Measurements from ENCODE around the gene SARS2.
A peak's percentile ranks its signal among the peaks of the same experiment; 100 is the strongest.

The SARS2 gene

GRCh38 chr19:38929929-38930775 lies at the start of gene SARS2:
SARS2 (minus strand) TSS chr19:38930763; CDS start chr19:38930736, 27 bp downstream.
- Histone ChIP-seq H3K4me3 (ENCODE audit: low read length in 2 of 2) (peak within 1 kb of the TSS; percentile 98 to 100), H3K27me3 (ENCODE audit: control insufficient read depth in 1 of 2, insufficient read depth in 2 of 2, low read length in 2 of 2) (no peaks in the 10 kb centered on the region), H3K36me3 (ENCODE audit: control insufficient read depth in 2 of 2, insufficient read depth in 2 of 2, low read length in 2 of 2) (peaks cover 7 to 14% of the 10 kb centered on the region in 2 donors), H3K27ac (ENCODE audit: low read length) (peak within 1 kb of the TSS; percentile 79), H3K9me3 (ENCODE audit: control insufficient read depth in 2 of 2, low read length in 2 of 2) (no peaks in the 10 kb centered on the region), H3K9ac (ENCODE audit: low read length in 2 of 2) (peak within 1 kb of the TSS; percentile 93 to 97), H3K4me1 (ENCODE audit: control insufficient read depth, insufficient read depth, low read length) (peaks cover 12% of the 10 kb centered on the region)

DNA sequence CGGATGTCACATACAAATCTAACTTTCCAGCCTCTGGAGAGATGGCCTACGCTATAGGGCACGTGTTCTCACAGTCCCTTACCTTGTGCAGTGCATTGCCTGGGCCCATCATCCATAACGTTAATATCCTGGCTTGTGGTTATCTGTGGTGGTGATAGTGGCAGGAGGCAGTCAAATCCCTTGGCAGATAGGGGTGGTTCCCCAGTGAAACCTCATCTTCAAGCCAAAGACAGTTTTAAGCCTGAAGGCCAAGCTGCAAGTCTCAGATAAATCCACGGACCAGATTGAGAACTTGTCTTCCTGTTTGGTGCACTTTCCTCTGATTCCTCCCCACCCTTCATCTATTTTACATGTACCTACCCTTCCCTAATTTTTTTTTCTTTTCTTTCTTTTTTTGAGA lies 49.2 kb upstream of the SARS2 start:
- Histone ChIP-seq H3K36me3 (ENCODE audit: control insufficient read depth in 2 of 2, insufficient read depth in 2 of 2, low read length in 2 of 2) (no peaks in the 10 kb centered on the region), H3K27ac (ENCODE audit: low read length) (no peak overlapping the region), H3K9ac (ENCODE audit: low read length in 2 of 2) (no peak overlapping the region), H3K27me3 (ENCODE audit: control insufficient read depth in 1 of 2, insufficient read depth in 2 of 2, low read length in 2 of 2) (no peaks in the 10 kb centered on the region), H3K9me3 (ENCODE audit: control insufficient read depth in 2 of 2, low read length in 2 of 2) (no peaks in the 10 kb centered on the region), H3K4me1 (ENCODE audit: control insufficient read depth, insufficient read depth, low read length) (peaks cover 11% of the 10 kb centered on the region), H3K4me3 (ENCODE audit: low read length in 2 of 2) (no peak overlapping the region)

- no peak overlapping the region for H3K27ac ChIP-seq (ENCODE audit: low read length)
- no peaks in the 10 kb centered on the region for H3K36me3 ChIP-seq (ENCODE audit: control insufficient read depth in 2 of 2, insufficient read depth in 2 of 2, low read length in 2 of 2)
- peaks cover 11% of the 10 kb centered on the region for H3K4me1 ChIP-seq (ENCODE audit: control insufficient read depth, insufficient read depth, low read length)
- H3K27me3 ChIP-seq (ENCODE audit: control insufficient read depth in 1 of 2, insufficient read depth in 2 of 2, low read length in 2 of 2) = no peaks in the 10 kb centered on the region
- no peak overlapping the region for H3K4me3 ChIP-seq (ENCODE audit: low read length in 2 of 2)
- no peak overlapping the region for H3K9ac ChIP-seq (ENCODE audit: low read length in 2 of 2)
- no peaks in the 10 kb centered on the region for H3K9me3 ChIP-seq (ENCODE audit: control insufficient read depth in 2 of 2, low read length in 2 of 2)
Observed at GRCh38 chr19:38978326-38978689, 47.7 kb upstream of the SARS2 start.

DNA sequence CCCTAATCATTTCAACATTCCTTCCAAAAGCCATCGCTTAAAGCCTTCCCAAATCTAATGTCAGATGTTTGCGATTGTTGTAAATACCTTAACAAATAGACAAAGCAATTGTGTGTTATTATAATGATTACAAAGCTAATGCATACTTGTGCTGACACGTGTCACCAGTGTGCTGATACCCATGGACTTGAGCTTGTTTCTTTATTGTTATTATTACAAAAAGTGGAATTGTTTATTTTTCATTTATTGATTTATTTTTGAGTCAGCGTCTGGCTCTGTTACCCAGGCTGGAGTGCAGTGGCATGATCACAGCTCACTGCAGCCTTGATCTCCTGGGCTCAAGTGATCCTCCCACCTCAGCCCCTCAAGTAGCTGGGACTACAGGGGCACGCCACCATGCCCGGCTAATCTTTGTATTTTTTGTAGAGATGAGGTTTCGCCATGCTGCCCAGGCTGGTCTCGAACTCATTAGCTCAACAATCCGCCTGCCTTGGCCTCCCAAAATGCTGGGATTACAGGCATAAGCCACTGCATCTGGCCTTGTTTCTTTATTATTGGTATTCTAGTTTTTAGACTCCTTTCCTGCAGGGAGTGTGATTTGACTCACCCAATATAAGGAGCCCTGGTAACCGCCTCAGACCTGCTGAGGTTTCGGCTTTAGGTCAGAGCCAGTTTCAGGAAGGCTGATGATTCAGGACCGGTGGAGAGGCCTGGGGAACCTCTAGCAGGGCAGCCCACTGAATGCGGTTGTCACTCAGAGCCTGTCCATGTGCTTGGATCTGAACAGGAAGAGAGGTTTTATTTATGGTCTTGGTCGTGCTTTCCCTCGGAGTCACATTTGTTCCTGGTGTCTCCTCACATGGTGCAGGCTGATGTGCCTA lies 47.1 kb upstream of the SARS2 start:
- Histone ChIP-seq H3K9ac (ENCODE audit: low read length in 2 of 2) (no peak overlapping the region), H3K4me3 (ENCODE audit: low read length in 2 of 2) (no peak overlapping the region), H3K36me3 (ENCODE audit: control insufficient read depth in 2 of 2, insufficient read depth in 2 of 2, low read length in 2 of 2) (no peaks in the 10 kb centered on the region), H3K27me3 (ENCODE audit: control insufficient read depth in 1 of 2, insufficient read depth in 2 of 2, low read length in 2 of 2) (no peaks in the 10 kb centered on the region), H3K9me3 (ENCODE audit: control insufficient read depth in 2 of 2, low read length in 2 of 2) (no peaks in the 10 kb centered on the region), H3K27ac (ENCODE audit: low read length) (no peak overlapping the region), H3K4me1 (ENCODE audit: control insufficient read depth, insufficient read depth, low read length) (peaks cover 11% of the 10 kb centered on the region)

- peak overlapping the region; percentile 89 for H3K27ac ChIP-seq (ENCODE audit: low read length)
Observed at GRCh38 chr19:38975861-38976271, 45.3 kb upstream of the SARS2 start.

DNA sequence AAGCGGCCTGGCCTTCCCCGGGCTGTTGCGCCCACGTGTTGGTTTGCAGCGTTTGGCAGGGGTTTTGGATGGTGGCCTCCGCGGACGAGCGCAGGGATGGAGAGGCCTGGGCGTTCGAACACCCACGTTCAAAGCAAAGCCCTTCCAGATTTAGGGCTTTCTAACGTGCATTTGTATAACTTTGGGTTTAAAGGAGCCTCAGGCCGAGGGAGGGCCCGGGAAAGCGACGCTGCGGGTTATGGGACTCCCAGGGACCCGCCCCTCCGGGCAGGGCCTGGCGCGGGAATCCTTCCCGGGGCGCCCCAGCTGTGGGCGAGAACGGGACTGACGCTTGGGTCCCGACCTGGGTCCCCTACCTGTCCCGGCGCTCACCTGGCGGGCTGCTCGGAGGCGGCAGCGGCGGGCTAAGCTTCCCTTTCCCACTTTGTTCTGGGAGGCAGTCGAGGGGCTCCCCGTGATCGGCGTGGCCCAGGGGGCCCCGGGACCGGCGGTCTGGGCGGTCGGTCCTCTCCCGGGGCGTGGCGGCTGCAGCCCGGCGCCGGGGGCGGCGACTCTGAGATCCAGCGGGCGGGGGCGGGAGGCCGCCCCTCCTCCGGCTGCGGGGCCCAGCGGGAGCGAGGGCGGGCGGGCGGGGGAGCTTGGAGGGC lies 44.8 kb upstream of the SARS2 start, which contains the start of gene FBXO17:
FBXO17 (minus strand) TSS at position 529 of the 647 bp plus-strand sequence. CDS start 25,423 bp downstream, outside the sequence.
- Histone ChIP-seq H3K4me1 (ENCODE audit: control insufficient read depth, insufficient read depth, low read length) (peaks cover 11% of the 10 kb centered on the region), H3K4me3 (ENCODE audit: low read length in 2 of 2) (peak within 1 kb of the TSS; percentile 79 to 82), H3K9ac (ENCODE audit: low read length in 2 of 2) (peak within 1 kb of the TSS; percentile 77 to 84), H3K27me3 (ENCODE audit: control insufficient read depth in 1 of 2, insufficient read depth in 2 of 2, low read length in 2 of 2) (no peaks in the 10 kb centered on the region), H3K27ac (ENCODE audit: low read length) (peak within 1 kb of the TSS; percentile 89), H3K9me3 (ENCODE audit: control insufficient read depth in 2 of 2, low read length in 2 of 2) (no peaks in the 10 kb centered on the region), H3K36me3 (ENCODE audit: control insufficient read depth in 2 of 2, insufficient read depth in 2 of 2, low read length in 2 of 2) (no peaks in the 10 kb centered on the region)

More at GRCh38 chr19:38975861-38976271, 45.3 kb upstream of the SARS2 start:
- peak overlapping the region; percentile 77 to 84 for H3K9ac ChIP-seq (ENCODE audit: low read length in 2 of 2)
- H3K27me3 ChIP-seq (ENCODE audit: control insufficient read depth in 1 of 2, insufficient read depth in 2 of 2, low read length in 2 of 2) = no peaks in the 10 kb centered on the region
- H3K4me3 ChIP-seq (ENCODE audit: low read length in 2 of 2) = peak overlapping the region; percentile 50 to 82
- peaks cover 11% of the 10 kb centered on the region for H3K4me1 ChIP-seq (ENCODE audit: control insufficient read depth, insufficient read depth, low read length)
- H3K9me3 ChIP-seq (ENCODE audit: control insufficient read depth in 2 of 2, low read length in 2 of 2) = no peaks in the 10 kb centered on the region
- H3K36me3 ChIP-seq (ENCODE audit: control insufficient read depth in 2 of 2, insufficient read depth in 2 of 2, low read length in 2 of 2) = no peaks in the 10 kb centered on the region

- H3K9me3 ChIP-seq (ENCODE audit: control insufficient read depth in 2 of 2, low read length in 2 of 2) = no peaks in the 10 kb centered on the region
- H3K27ac ChIP-seq (ENCODE audit: low read length) = peak overlapping the region; percentile 76
- peak overlapping the region; percentile 73 to 76 for H3K9ac ChIP-seq (ENCODE audit: low read length in 2 of 2)
- peak overlapping the region; percentile 79 to 82 for H3K4me3 ChIP-seq (ENCODE audit: low read length in 2 of 2)
- no peaks in the 10 kb centered on the region for H3K27me3 ChIP-seq (ENCODE audit: control insufficient read depth in 1 of 2, insufficient read depth in 2 of 2, low read length in 2 of 2)
- H3K4me1 ChIP-seq (ENCODE audit: control insufficient read depth, insufficient read depth, low read length) = peaks cover 11% of the 10 kb centered on the region
- no peaks in the 10 kb centered on the region for H3K36me3 ChIP-seq (ENCODE audit: control insufficient read depth in 2 of 2, insufficient read depth in 2 of 2, low read length in 2 of 2)
Observed at GRCh38 chr19:38974624-38975213, 44.2 kb upstream of the SARS2 start.

DNA sequence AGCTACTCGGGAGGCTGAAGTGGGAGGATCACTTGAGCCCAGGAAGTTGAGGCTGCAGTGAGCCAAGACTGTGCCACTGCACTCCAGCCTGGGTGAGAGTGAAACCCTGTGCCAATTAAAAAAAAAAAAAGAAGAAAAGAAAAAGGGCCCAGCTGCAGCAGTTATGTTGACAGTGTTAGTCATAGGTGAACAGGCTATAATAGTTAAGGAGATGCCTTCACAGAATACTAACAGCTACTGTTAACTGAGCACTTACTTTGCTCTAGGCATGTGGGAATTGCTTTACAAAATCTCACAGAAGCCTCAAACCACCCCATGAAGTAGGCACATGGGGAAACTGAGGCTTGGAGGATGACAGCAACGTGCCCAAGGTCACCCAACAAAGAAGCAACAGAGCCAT lies 41.1 kb upstream of the SARS2 start:
- H3K9ac ChIP-seq (ENCODE audit: low read length in 2 of 2) = no peak overlapping the region
- H3K4me1 ChIP-seq (ENCODE audit: control insufficient read depth, insufficient read depth, low read length) = peaks cover 11% of the 10 kb centered on the region
- H3K27me3 ChIP-seq (ENCODE audit: control insufficient read depth in 1 of 2, insufficient read depth in 2 of 2, low read length in 2 of 2) = no peaks in the 10 kb centered on the region
- H3K4me3 ChIP-seq (ENCODE audit: low read length in 2 of 2) = no peak overlapping the region
- H3K27ac ChIP-seq (ENCODE audit: low read length) = no peak overlapping the region
- peaks cover 0 to 8% of the 10 kb centered on the region in 2 donors for H3K36me3 ChIP-seq (ENCODE audit: control insufficient read depth in 2 of 2, insufficient read depth in 2 of 2, low read length in 2 of 2)
- no peaks in the 10 kb centered on the region for H3K9me3 ChIP-seq (ENCODE audit: control insufficient read depth in 2 of 2, low read length in 2 of 2)

DNA sequence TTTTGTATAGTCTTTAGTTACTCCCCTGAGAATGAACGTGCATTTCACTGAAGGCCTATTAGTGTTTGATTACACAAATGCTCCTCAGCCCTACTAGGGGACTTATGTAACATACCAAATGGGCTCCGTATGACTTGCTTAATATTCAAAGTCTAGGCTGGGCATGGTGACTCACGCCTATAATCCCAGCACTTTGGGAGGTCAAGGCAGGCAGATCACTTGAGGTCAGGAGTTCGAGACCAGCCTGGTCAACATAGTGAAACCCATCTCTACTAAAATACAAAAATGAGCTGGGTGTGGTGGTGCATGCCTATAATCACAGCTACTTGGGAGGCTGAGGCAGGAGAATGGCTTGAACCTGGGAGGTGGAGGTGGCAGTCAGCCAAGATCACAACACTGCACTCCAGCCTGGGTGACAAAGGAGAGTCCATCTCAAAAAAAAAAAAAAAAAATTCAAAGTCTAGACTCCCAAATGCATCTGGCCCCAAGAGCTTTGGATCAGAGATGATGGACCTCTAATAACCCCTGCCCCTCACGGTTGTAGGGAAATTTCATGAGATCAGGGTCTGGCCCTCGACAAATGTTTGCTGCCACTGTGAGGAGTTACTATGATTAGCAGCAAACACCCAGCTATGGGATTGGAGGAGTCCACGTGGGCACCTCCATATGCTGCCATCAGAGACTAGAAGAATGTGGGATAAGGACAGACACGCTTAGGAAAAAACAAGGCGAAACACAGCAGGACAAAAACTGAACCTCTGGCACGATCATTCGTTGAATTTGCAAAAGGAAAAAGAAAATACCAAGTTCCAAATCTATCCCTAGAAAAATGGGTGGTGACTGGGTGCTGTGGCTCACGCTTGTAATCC lies 40.3 kb upstream of the SARS2 start:
- Histone ChIP-seq H3K9ac (ENCODE audit: low read length in 2 of 2) (no peak overlapping the region), H3K27ac (ENCODE audit: low read length) (no peak overlapping the region), H3K9me3 (ENCODE audit: control insufficient read depth in 2 of 2, low read length in 2 of 2) (no peaks in the 10 kb centered on the region), H3K36me3 (ENCODE audit: control insufficient read depth in 2 of 2, insufficient read depth in 2 of 2, low read length in 2 of 2) (peaks cover 0 to 8% of the 10 kb centered on the region in 2 donors), H3K4me3 (ENCODE audit: low read length in 2 of 2) (no peak overlapping the region), H3K27me3 (ENCODE audit: control insufficient read depth in 1 of 2, insufficient read depth in 2 of 2, low read length in 2 of 2) (no peaks in the 10 kb centered on the region), H3K4me1 (ENCODE audit: control insufficient read depth, insufficient read depth, low read length) (peaks cover 4% of the 10 kb centered on the region)
